Subcutaneous abdominal adipose tissue (tissue), 5 donors: ENCODE results near the gene PPDPF.

ENCODE experiments used
- H3K27ac ChIP-seq: one replicate; pipeline ENCODE4 v1.7.0; 2013; ENCODE audit warnings: low read depth, mild to moderate bottlenecking, inconsistent platforms, low read length, moderate library complexity
- H3K27me3 ChIP-seq, 5 donors: one replicate each; pipeline ENCODE4 v1.7.0; 2013; ENCODE audit warnings: low read length in 5 of 5, inconsistent platforms in 1 of 5; ENCODE audit not compliant: control insufficient read depth in 5 of 5, insufficient read depth in 4 of 5
- H3K36me3 ChIP-seq, 5 donors: one replicate each; pipeline ENCODE4 v1.7.0; 2013; ENCODE audit warnings: low read length in 5 of 5; ENCODE audit not compliant: control insufficient read depth in 5 of 5, insufficient read depth in 5 of 5
- H3K4me1 ChIP-seq, 5 donors: one replicate each; pipeline ENCODE4 v1.7.0; 2013; ENCODE audit warnings: low read length in 5 of 5, mild to moderate bottlenecking in 3 of 5, moderate library complexity in 1 of 5; ENCODE audit not compliant: control insufficient read depth in 5 of 5, insufficient read depth in 5 of 5
- H3K4me3 ChIP-seq, 5 donors: one replicate each; pipeline ENCODE4 v1.7.0; 2013; ENCODE audit warnings: low read length in 5 of 5, low read depth in 1 of 5
- H3K9ac ChIP-seq, 5 donors: one replicate each; pipeline ENCODE4 v1.7.0; 2013; ENCODE audit warnings: low read length in 5 of 5, mild to moderate bottlenecking in 4 of 5, moderate library complexity in 3 of 5
- H3K9me3 ChIP-seq, 5 donors: one replicate each; pipeline ENCODE4 v1.7.0; 2013; ENCODE audit warnings: low read length in 5 of 5; ENCODE audit not compliant: control insufficient read depth in 5 of 5
- donor health status: healthy.
- donor health status: healthy.
- donor health status: healthy.
- donor health status: healthy.
- donor health status: healthy.

PPDPF gene

GRCh38 chr20:63494420-63495166 lies 26.0 kb upstream of the PPDPF start:
- no peaks in the 10 kb centered on the region for H3K36me3 ChIP-seq

DNA sequence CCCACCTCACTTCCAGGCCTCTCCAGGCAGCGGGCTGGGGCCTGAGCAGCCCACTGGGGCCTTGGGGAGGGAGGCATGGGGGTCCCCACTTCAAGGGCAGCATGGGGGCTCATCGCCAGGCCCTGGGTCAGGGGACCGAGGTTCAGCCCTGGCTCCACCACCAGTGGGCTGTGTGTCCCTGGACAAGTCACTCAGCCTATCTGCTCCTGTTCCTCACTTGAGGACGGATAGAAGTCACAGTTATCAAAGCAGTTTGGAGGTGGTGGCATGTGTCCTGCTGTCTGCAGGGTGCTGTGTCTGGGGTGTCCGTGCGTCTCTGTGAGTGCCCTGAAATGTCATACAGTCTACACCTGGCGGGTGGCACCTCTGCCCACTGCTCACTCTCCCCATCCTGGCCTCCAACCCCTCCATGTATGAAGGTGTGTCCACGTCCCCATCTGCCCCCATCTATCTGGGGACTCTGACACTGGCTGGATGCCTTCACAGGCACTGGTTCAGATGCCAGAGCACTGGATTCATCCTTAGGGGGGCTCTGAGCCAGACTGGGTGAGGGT lies 25.3 kb upstream of the PPDPF start:
- peaks cover 0 to 6% (median 0%) of the 10 kb centered on the region in 5 donors for H3K9me3 ChIP-seq
- no peak overlapping the region for H3K9ac ChIP-seq
- H3K27ac ChIP-seq: no peak overlapping the region
- no peaks in the 10 kb centered on the region for H3K36me3 ChIP-seq
- H3K4me1 ChIP-seq: peaks cover 0 to 16% (median 13%) of the 10 kb centered on the region in 5 donors
- peaks cover 17 to 56% (median 45%) of the 10 kb centered on the region in 5 donors for H3K27me3 ChIP-seq
- H3K4me3 ChIP-seq: no peak overlapping the region

More at GRCh38 chr20:63494420-63495166, 26.0 kb upstream of the PPDPF start:
- no peak overlapping the region for H3K9ac ChIP-seq
- no peak overlapping the region for H3K4me3 ChIP-seq
- H3K9me3 ChIP-seq: peaks cover 0 to 6% (median 0%) of the 10 kb centered on the region in 5 donors
- peaks cover 13 to 57% (median 41%) of the 10 kb centered on the region in 5 donors for H3K27me3 ChIP-seq
- peaks cover 0 to 16% (median 13%) of the 10 kb centered on the region in 5 donors for H3K4me1 ChIP-seq
- no peak overlapping the region for H3K27ac ChIP-seq

- Histone ChIP-seq H3K27ac (no peak overlapping the region), H3K9ac (no peak overlapping the region), H3K36me3 (no peaks in the 10 kb centered on the region), H3K4me3 (peak overlapping the region; percentile 57 to 64 (median 62)), H3K4me1 (peaks cover 0 to 16% (median 13%) of the 10 kb centered on the region in 5 donors), H3K9me3 (peaks cover 0 to 6% (median 0%) of the 10 kb centered on the region in 5 donors), H3K27me3 (peaks cover 18 to 58% (median 46%) of the 10 kb centered on the region in 5 donors)
Observed at GRCh38 chr20:63495741-63496595, 24.6 kb upstream of the PPDPF start.

DNA sequence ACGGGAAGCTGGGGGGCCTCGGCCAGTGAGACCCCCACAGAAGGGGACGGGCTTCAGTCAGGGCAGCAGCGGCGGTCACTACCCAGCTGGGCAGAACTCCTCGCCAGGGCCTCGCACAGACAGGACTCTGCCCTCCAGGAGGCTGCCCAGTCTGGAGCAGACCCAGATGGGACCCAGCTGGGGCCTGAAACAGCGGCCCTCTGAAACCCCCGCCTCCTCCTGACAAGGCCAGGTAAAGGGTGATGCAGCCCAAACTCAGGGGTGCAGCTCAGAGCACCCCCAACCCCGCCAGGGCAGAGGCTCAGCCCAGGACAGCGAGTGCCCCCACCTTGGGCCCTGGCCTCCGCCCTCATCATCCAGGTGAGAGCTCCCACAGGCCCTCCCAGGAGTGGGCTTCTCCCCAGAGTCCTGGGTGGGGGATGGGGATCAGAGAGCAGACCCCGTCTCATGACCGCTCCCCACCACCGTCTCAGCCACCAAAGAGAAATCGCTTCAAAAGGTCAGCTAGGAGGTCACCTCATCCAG lies 23.9 kb upstream of the PPDPF start:
- Histone ChIP-seq H3K27me3 (peaks cover 18 to 56% (median 43%) of the 10 kb centered on the region in 5 donors), H3K27ac (no peak overlapping the region), H3K9ac (no peak overlapping the region), H3K36me3 (no peaks in the 10 kb centered on the region), H3K4me1 (peaks cover 0 to 16% (median 13%) of the 10 kb centered on the region in 5 donors), H3K4me3 (peak overlapping the region in 4 of 5 donors; percentile 57 to 64 (median 62)), H3K9me3 (peaks cover 0 to 6% (median 0%) of the 10 kb centered on the region in 5 donors)

DNA sequence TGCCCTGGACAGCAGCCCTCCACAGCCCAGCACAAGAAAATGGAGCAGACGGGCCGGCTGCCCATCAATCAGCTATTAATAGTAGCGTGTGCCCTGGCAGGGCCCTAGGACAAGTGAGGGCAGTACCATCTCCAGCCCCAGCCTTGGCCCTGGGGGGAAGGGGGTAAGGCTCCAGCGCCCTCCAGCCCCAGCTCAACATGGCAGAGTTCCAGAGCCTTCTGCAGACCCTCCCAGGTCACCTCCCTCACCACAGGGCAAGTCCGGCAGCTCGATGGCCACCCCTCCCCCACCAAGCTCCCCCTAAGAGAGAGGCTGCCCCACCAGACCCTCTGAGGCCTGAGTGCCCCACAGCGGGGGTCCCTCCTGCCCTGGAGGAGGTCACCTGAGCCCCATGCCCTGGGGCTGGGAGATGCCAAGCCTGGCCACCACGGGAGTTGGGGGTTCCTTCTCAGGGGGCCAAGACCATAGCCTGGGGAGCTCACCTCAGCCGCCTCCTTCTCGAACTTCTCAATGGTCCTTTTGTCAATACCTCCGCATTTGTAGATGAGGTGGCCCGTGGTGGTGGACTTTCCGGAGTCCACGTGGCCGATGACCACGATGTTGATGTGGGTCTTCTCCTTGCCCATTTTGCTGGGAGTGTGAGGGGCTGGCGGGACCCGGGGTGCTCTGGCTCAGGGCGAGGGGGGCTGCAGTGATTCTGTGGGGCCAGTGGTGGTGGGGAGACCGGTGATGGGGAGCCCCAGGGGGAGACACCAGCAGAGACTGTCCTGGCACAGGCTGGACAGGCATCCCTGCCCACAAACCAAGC lies 23.2 kb upstream of the PPDPF start:
- H3K9ac ChIP-seq: no peak overlapping the region
- H3K4me3 ChIP-seq: no peak overlapping the region
- H3K36me3 ChIP-seq: no peaks in the 10 kb centered on the region
- peaks cover 0 to 16% (median 13%) of the 10 kb centered on the region in 5 donors for H3K4me1 ChIP-seq
- H3K9me3 ChIP-seq: peaks cover 0 to 4% (median 0%) of the 10 kb centered on the region in 5 donors
- H3K27me3 ChIP-seq: peaks cover 22 to 62% (median 47%) of the 10 kb centered on the region in 5 donors
- H3K27ac ChIP-seq: no peak overlapping the region

GRCh38 chr20:63497946-63498935 lies 22.3 kb upstream of the PPDPF start:
- no peak overlapping the region for H3K27ac ChIP-seq
- peaks cover 28 to 69% (median 52%) of the 10 kb centered on the region in 5 donors for H3K27me3 ChIP-seq
- H3K4me1 ChIP-seq: peaks cover 0 to 16% (median 13%) of the 10 kb centered on the region in 5 donors
- H3K9me3 ChIP-seq: no peaks in the 10 kb centered on the region
- H3K4me3 ChIP-seq: no peak overlapping the region
- no peaks in the 10 kb centered on the region for H3K36me3 ChIP-seq
- no peak overlapping the region for H3K9ac ChIP-seq

- no peaks in the 10 kb centered on the region for H3K36me3 ChIP-seq
- H3K27ac ChIP-seq: no peak within 1 kb of the TSS
- no peak within 1 kb of the TSS for H3K9ac ChIP-seq
- H3K9me3 ChIP-seq: peaks cover 0 to 1% (median 0%) of the 10 kb centered on the region in 5 donors
- H3K4me1 ChIP-seq: peaks cover 0 to 16% (median 13%) of the 10 kb centered on the region in 5 donors
- peaks cover 28 to 69% (median 52%) of the 10 kb centered on the region in 5 donors for H3K27me3 ChIP-seq
- H3K4me3 ChIP-seq: peak within 1 kb of the TSS in 2 of 5 donors; percentile 24 to 44
Observed at GRCh38 chr20:63498960-63499337, 21.6 kb upstream of the PPDPF start, which contains the start of gene EEF1A2. Gene EEF1A2, minus strand, starts transcription at chr20:63499083. Its CDS starts 1,320 bp downstream, at chr20:63497763.

GRCh38 chr20:63499338-63499969 lies 21.1 kb upstream of the PPDPF start:
- H3K4me1 ChIP-seq: peaks cover 0 to 16% (median 13%) of the 10 kb centered on the region in 5 donors
- H3K27me3 ChIP-seq: peaks cover 28 to 67% (median 55%) of the 10 kb centered on the region in 5 donors
- no peak overlapping the region for H3K9ac ChIP-seq

More at GRCh38 chr20:63499338-63499969, 21.1 kb upstream of the PPDPF start:
- H3K9me3 ChIP-seq: peaks cover 0 to 4% (median 3%) of the 10 kb centered on the region in 5 donors
- peak overlapping the region in 1 of 5 donors; percentile 44 for H3K4me3 ChIP-seq
- H3K36me3 ChIP-seq: no peaks in the 10 kb centered on the region
- no peak overlapping the region for H3K27ac ChIP-seq
